D341Med (cell line): ENCODE data around the gene ANO2.
"Not testable (repeated sequence)": the region's sequence is repeated elsewhere in the genome, so short reads cannot be mapped to it uniquely, and the experiment has no call there.

Experiments used
- DNase-seq: peaks from one replicate; pipeline ENCODE4 v3.0.0; 2012; ENCODE audit warnings: low spot score

ANO2 gene

GRCh38 chr12:5887819-5888218 is 57.2 kb downstream of the ANO2 start:
- not testable (repeated sequence) for DNase-seq

GRCh38 chr12:5884866-5885265 is 60.2 kb downstream of the ANO2 start:
- DNase-seq = no peak

- no peak for DNase-seq
Measured at GRCh38 chr12:5884285-5884684, 60.8 kb downstream of the ANO2 start.

GRCh38 chr12:5882511-5883190 is 62.4 kb downstream of the ANO2 start:
- DNase-seq = no peak

- DNase-seq = no peak
Measured at GRCh38 chr12:5881666-5882065, 63.4 kb downstream of the ANO2 start.

GRCh38 chr12:5881101-5881606 is 63.9 kb downstream of the ANO2 start:
- no peak for DNase-seq

- no peak for DNase-seq
Measured at GRCh38 chr12:5875851-5876250, 69.2 kb downstream of the ANO2 start.

- DNase-seq = no peak
Measured at GRCh38 chr12:5874514-5874913, 70.5 kb downstream of the ANO2 start.

- no peak for DNase-seq
Measured at GRCh38 chr12:5873281-5873919, 71.7 kb downstream of the ANO2 start.

- peak; percentile 51 for DNase-seq
Measured at GRCh38 chr12:5872745-5873144, 72.3 kb downstream of the ANO2 start.

- no peak for DNase-seq
Measured at GRCh38 chr12:5871741-5872140, 73.3 kb downstream of the ANO2 start.

GRCh38 chr12:5870183-5870582 is 74.9 kb downstream of the ANO2 start:
- no peak for DNase-seq

GRCh38 chr12:5868625-5869295 is 76.3 kb downstream of the ANO2 start:
- DNase-seq = no peak

- no peak for DNase-seq
Measured at GRCh38 chr12:5865397-5865796, 79.7 kb downstream of the ANO2 start.

GRCh38 chr12:5864972-5865371 is 80.1 kb downstream of the ANO2 start:
- no peak for DNase-seq

GRCh38 chr12:5864301-5864700 is 80.8 kb downstream of the ANO2 start:
- DNase-seq = no peak

- no peak for DNase-seq
Measured at GRCh38 chr12:5861416-5861815, 83.6 kb downstream of the ANO2 start.

- no peak for DNase-seq
Measured at GRCh38 chr12:5856692-5857091, 88.4 kb downstream of the ANO2 start.

GRCh38 chr12:5846950-5847349 is 98.1 kb downstream of the ANO2 start:
- DNase-seq = no peak

- DNase-seq = no peak
Measured at GRCh38 chr12:5840944-5841343, 104.1 kb downstream of the ANO2 start.

GRCh38 chr12:5830111-5830510 is 114.9 kb downstream of the ANO2 start:
- DNase-seq = no peak

- no peak for DNase-seq
Measured at GRCh38 chr12:5827591-5827990, 117.5 kb downstream of the ANO2 start.

GRCh38 chr12:5825761-5826160 is 119.3 kb downstream of the ANO2 start:
- not testable (repeated sequence) for DNase-seq
